OCI-LY3 (cell line): Measurements from ENCODE around the gene SIX1.

Experiments
- H2AFZ ChIP-seq: fragments of 200-600, 300-600 bp; shearing (Covaris generic); 2 replicates; pipeline ENCODE4 v1.6.0; 2014; ENCODE audit warnings: antibody characterized with exemption, low read depth, low read length
- H3K27ac ChIP-seq: fragments of 200-600, 300-600 bp; sonication (generic); 2 replicates; pipeline ENCODE4 v1.5.1; 2014; ENCODE audit warnings: mild to moderate bottlenecking, low read length, moderate library complexity, mixed read lengths
- H3K27me3 ChIP-seq: fragments of 200-600, 300-600 bp; sonication (generic); 2 replicates; pipeline ENCODE4 v1.6.1; 2014; ENCODE audit warnings: low read depth, low read length, mixed read lengths
- H3K36me3 ChIP-seq: fragments of 200-600, 300-600 bp; sonication (generic); replicated peaks from 2 replicates; pipeline ENCODE3; 2014; ENCODE audit warnings: low read depth, low read length, mixed read lengths
- H3K4me1 ChIP-seq: fragments of 300-600, 200-600 bp; sonication (generic); 2 replicates; pipeline ENCODE4 v1.6.1; 2014; ENCODE audit warnings: low read length, mixed read lengths
- H3K4me2 ChIP-seq: fragments of 200-600, 300-600 bp; sonication (generic); 2 replicates; pipeline ENCODE4 v1.6.1; 2014; ENCODE audit warnings: low read length, mixed read lengths
- H3K4me3 ChIP-seq: fragments of 300-600, 200-600 bp; sonication (generic); 2 replicates; pipeline ENCODE4 v1.5.1; 2014; ENCODE audit warnings: antibody characterized with exemption, mild to moderate bottlenecking, low read length, moderate library complexity
- H3K79me2 ChIP-seq: fragments of 300-600, 200-600 bp; shearing (Covaris generic); 2 replicates; pipeline ENCODE4 v1.6.1; 2014; ENCODE audit warnings: mild to moderate bottlenecking, low read length, mixed read lengths
- H3K9ac ChIP-seq: fragments of 300-600, 200-600 bp; shearing (Covaris generic); 2 replicates; pipeline ENCODE4 v1.6.0; 2014; ENCODE audit warnings: mild to moderate bottlenecking, low read length, moderate library complexity
- H3K9me3 ChIP-seq: fragments of 200-600, 300-600 bp; shearing (Covaris generic); 2 replicates; pipeline ENCODE4 v1.6.1; 2014; ENCODE audit warnings: low read length, mixed read lengths; ENCODE audit not compliant: insufficient read depth
- H4K20me1 ChIP-seq: fragments of 200-600, 300-600 bp; sonication (generic); 2 replicates; pipeline ENCODE4 v1.6.1; 2016; ENCODE audit warnings: low read length, mixed read lengths; ENCODE audit not compliant: insufficient read depth
- EZH2phosphoT487 ChIP-seq: fragments of 200-600 bp; shearing (Covaris generic); IDR thresholded peaks from 2 replicates; pipeline ENCODE4 v1.6.1; 2018; ENCODE audit warnings: antibody characterized with exemption, mixed run types, low read depth
- TF ChIP-seq, protein P1 (sequence below): fragments of 200-600, 300-600 bp; sonication (generic); IDR thresholded peaks from 2 replicates; pipeline ENCODE4 v1.5.1; 2014; ENCODE audit warnings: antibody characterized with exemption, low read length, low read depth

The SIX1 gene

DNA sequence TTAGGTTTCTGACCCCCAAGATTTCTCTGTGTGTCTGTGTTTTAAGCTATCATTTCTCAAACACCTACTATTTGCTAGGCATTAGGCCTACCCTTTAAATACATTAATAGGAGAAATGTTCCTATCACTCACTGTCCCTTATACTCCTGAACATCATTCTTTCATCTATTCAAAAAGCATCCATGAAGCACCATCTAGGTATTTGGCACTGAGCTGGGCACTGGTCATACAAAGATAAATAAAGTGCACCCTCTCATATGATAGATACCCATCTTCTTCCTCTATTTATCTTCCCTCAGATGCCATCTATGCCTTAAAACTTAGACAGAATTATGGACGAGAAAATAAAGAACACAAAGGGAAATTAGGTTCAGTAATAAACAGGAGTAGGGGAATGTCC is 20.4 kb downstream of the SIX1 start:
- Histone ChIP-seq H3K79me2 (no peaks in the 10 kb centered on the region), H4K20me1 (no peaks in the 10 kb centered on the region), H3K27ac (no peak overlapping the region), H3K4me3 (no peak overlapping the region), H3K4me1 (peaks cover 20% of the 10 kb centered on the region), H3K36me3 (no peaks in the 10 kb centered on the region), H2AFZ (no peak overlapping the region), H3K9me3 (no peaks in the 10 kb centered on the region), H3K9ac (no peak overlapping the region), H3K4me2 (no peak overlapping the region), H3K27me3 (no peaks in the 10 kb centered on the region)
- TF ChIP-seq EZH2phosphoT487, result no peak
- TF ChIP-seq, protein P1, sequence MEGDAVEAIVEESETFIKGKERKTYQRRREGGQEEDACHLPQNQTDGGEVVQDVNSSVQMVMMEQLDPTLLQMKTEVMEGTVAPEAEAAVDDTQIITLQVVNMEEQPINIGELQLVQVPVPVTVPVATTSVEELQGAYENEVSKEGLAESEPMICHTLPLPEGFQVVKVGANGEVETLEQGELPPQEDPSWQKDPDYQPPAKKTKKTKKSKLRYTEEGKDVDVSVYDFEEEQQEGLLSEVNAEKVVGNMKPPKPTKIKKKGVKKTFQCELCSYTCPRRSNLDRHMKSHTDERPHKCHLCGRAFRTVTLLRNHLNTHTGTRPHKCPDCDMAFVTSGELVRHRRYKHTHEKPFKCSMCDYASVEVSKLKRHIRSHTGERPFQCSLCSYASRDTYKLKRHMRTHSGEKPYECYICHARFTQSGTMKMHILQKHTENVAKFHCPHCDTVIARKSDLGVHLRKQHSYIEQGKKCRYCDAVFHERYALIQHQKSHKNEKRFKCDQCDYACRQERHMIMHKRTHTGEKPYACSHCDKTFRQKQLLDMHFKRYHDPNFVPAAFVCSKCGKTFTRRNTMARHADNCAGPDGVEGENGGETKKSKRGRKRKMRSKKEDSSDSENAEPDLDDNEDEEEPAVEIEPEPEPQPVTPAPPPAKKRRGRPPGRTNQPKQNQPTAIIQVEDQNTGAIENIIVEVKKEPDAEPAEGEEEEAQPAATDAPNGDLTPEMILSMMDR, result no peak

DNA sequence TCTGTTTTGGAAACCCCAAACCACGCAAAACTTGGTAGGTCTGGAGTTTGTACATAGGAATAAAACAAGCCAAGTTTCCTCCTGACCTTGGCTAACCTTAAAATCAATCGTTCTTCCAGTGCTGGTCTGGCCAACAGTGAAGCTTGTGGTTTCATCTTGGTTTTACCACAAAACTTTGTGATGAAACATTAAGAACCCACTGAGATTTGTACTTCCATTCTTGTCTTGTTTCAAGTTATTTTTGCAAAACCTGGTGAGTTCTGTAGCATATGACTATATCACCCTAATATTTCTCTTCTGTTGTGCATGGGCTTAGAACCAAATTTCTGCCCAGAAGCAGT is 26.4 kb downstream of the SIX1 start:
- H3K27ac ChIP-seq, result no peak overlapping the region

DNA sequence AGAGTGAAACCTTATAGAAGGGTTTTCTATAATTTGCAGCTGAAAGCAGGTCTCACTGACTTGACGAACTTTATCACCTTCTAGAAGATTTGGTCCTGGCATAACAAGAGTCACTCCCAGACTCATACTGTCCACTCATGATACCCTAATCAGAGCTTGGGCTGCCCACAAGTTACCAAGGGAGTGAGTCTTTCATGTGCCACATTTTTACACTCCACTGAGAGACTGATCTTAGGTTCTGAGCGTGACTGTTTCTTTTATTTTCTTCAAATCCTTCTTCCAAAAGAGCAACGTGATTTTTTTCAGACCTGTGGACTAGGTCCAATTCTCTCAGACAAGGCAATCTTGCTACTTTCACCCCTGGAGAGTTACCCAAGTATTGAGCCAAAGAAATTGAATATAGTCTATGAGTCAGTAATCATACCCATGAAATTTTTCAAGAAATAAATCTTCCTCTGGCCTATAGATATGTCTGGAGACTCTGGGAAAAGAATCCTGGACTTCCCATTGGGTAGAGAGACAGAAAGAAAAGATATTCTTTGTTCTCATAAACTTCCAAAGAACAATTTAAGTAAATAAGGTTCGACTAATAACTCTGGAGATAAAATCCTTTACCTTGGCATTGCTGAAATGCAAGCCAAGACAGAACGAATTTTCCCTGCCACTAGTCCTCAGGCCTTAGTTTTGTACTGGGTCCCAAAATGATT is 26.9 kb downstream of the SIX1 start:
- TF ChIP-seq, protein P1, result no peak
- no peak overlapping the region for H3K4me2 ChIP-seq
- H3K79me2 ChIP-seq, result no peaks in the 10 kb centered on the region
- no peaks in the 10 kb centered on the region for H3K36me3 ChIP-seq
- no peak overlapping the region for H3K27ac ChIP-seq
- H3K4me1 ChIP-seq, result peaks cover 15% of the 10 kb centered on the region
- H3K9ac ChIP-seq, result no peak overlapping the region
- no peak overlapping the region for H2AFZ ChIP-seq
- H3K4me3 ChIP-seq, result no peak overlapping the region
- H4K20me1 ChIP-seq, result no peaks in the 10 kb centered on the region
- no peaks in the 10 kb centered on the region for H3K9me3 ChIP-seq
- no peaks in the 10 kb centered on the region for H3K27me3 ChIP-seq

More for the DNA sequence above, 26.4 kb downstream of the SIX1 start:
- Histone ChIP-seq H3K79me2 (no peaks in the 10 kb centered on the region), H3K9me3 (no peaks in the 10 kb centered on the region), H4K20me1 (no peaks in the 10 kb centered on the region), H2AFZ (no peak overlapping the region), H3K9ac (no peak overlapping the region), H3K4me2 (no peak overlapping the region), H3K36me3 (no peaks in the 10 kb centered on the region), H3K4me3 (no peak overlapping the region), H3K27me3 (no peaks in the 10 kb centered on the region), H3K4me1 (peaks cover 10% of the 10 kb centered on the region)
- TF ChIP-seq EZH2phosphoT487, result no peak
- TF ChIP-seq, protein P1, result no peak

DNA sequence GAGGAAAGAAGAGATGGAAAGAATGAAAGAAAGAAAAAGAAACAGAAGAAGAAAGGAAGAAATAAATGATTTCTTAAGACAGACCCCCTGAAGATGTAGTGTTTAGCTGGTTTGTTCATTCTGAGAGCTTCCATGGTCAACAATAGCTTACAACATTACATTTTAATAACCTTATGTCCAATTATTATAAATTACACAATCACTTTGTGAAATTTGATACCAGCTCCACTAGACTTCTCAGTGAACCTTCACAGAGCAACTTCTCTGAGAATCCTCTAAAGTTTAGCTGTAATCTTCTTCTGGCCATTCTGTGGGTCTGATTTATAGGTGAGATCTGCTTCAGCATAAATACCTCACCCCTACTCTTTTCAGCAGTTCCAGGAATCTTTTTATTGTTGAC is 27.9 kb downstream of the SIX1 start:
- Histone ChIP-seq H3K4me2 (no peak overlapping the region), H3K9ac (no peak overlapping the region), H3K79me2 (no peaks in the 10 kb centered on the region), H3K4me1 (peaks cover 15% of the 10 kb centered on the region), H3K27ac (no peak overlapping the region), H3K36me3 (no peaks in the 10 kb centered on the region), H3K4me3 (no peak overlapping the region), H4K20me1 (no peaks in the 10 kb centered on the region), H3K27me3 (no peaks in the 10 kb centered on the region), H2AFZ (no peak overlapping the region), H3K9me3 (no peaks in the 10 kb centered on the region)
- TF ChIP-seq, protein P1, result no peak
- TF ChIP-seq EZH2phosphoT487, result no peak
